DMS114 treated with DMSO at 0.1 percent for 48 hours (cell line): ENCODE results near the gene GRK2.
"Not testable (repeated sequence)": the region's sequence is repeated elsewhere in the genome, so short reads cannot be mapped to it uniquely, and the experiment has no call there.

ENCODE experiments used
- DNase-seq: peaks from one replicate; lab custom pipeline; 2025; ENCODE audit not compliant: unreplicated experiment; lab: John Stamatoyannopoulos, UW

The GRK2 gene

DNA sequence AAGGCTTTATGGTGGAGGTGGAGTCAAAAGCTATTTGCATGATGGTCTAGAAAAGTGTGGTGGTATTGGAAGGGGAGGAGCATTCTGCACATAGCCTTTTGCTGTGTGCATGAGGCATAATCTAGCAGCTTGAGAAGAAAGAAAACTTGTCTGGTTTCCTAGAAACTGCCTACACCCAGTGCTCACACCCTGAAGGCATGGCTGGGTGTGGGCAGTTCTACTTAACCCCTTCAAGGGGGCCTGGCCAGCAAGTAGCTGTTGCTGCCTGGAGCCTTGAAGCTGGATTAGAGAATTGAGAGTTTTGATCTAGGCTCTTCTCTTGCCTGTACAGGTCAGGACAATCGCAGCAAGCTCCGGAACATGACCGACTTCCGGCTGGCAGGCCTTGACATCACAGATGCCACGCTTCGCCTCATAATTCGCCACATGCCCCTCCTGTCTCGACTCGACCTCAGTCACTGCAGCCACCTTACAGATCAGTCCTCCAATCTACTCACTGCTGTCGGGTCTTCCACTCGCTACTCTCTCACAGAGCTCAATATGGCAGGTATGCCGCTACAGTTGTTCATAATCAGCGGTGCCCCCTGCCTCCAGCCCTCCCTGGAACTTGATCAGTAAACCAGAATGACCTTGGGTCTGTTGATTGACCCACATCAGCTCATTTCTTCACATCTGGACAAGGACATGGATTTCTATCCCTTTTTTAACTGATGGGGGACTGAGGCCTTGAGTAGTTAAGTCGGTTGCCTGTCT, 12.2 kb upstream of the GRK2 start:
- DNase-seq: no peak

DNA sequence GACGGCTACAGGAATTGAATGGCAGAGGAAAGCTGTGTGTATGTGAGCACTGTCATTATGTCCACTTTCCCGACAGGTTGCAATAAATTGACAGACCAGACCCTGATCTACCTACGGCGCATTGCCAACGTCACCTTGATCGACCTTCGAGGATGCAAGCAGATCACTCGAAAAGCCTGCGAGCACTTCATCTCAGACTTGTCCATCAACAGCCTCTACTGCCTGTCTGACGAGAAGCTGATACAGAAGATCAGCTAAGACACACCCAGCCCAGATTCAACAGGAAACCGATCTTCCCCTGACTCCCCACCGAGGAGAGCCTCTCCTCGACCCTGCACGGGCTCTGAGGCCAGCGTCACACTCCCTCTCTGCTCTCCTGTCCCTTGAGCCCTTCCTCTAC, 11.5 kb upstream of the GRK2 start:
- DNase-seq: no peak

DNA sequence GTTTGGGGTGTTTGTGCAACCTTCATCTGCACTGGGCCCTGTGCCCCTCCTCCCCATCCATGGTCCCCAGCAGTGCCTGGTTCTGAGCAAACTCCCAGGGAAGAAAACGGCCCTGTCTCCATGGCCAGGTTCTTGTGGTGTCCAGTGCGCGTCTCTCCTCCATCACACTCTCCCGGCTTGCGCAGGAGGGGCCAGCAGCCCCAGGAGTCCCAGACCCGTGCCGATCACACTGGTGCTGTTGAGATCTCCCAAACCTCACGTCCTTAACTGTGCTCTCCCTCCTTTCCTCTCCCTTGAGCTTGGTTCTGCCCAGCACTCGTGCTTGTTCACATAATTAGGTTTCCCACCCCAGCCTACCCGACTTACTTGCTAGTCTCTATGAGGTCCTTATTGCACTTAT, 10.9 kb upstream of the GRK2 start:
- no peak for DNase-seq

DNA sequence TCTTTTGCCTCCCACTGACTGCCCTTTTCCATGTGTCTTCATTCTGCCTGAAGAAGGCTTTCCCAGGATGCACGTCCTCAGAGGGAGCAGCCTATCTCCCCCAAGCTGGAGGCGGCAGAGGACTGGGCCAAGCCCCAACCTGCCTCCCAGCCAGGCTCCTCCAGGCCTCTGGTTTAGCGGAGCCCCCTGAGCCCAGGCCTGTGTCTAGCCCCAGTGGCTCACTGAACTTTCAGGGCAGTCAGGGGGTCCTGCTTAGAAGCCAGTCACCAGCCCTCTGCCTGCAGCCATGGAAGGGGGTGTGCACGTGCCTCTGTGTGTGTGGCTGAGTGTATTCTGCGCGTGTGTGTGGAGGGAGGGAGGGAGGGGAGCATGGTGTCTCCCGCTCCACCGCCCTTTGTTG, 10.4 kb upstream of the GRK2 start:
- DNase-seq: no peak

DNA sequence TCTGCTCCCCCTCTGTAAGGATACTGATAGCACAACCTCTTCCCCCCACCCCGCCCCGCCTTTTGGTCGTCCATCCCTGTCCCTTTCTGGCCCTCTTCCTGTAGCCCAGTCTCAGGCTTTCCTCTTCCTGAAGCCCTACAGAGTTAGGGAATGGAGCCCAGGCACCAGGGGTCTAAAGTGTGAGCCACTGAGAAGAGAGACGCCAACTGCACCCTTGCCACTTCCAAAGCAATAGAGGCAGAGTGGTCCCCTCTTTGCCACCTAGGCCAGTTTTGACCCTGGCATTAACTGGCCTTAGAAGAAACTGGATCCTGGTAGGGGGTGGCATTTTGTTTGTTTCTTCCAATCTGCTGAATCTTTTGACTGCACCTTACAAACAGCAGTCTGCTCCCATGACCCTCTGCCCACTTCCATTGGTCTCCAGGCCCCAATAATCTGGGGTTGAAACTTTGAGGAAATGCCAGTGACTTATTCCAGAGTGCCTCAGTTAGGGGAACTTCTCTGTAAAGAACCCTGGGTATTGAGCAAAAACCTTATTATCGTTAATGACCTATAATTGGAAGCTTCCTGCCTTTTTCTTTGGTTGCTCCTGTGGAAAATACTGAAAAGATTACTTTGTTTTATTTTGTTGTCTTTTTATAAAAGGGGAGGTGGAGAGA, 9.7 kb upstream of the GRK2 start:
- no peak for DNase-seq

DNA sequence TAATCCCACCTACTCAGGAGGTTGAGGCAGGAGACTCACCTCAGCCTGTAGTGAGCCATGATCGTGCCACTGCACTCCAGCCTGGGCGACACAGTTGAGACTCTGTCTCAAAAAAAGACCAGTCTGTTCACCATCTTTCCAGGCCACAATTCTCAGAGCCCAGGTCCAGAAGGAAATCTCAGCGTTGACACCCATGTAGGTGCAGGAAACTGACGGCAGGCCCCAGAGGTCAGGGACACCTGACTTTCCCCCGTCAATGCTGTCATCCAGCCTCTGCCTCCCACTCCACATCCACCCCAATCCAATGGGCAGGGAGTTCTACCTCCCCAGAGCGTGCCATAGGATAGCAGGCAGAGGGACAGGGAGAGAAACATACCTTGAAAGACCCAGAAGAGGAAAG, 5.9 kb upstream of the GRK2 start:
- no peak for DNase-seq

DNA sequence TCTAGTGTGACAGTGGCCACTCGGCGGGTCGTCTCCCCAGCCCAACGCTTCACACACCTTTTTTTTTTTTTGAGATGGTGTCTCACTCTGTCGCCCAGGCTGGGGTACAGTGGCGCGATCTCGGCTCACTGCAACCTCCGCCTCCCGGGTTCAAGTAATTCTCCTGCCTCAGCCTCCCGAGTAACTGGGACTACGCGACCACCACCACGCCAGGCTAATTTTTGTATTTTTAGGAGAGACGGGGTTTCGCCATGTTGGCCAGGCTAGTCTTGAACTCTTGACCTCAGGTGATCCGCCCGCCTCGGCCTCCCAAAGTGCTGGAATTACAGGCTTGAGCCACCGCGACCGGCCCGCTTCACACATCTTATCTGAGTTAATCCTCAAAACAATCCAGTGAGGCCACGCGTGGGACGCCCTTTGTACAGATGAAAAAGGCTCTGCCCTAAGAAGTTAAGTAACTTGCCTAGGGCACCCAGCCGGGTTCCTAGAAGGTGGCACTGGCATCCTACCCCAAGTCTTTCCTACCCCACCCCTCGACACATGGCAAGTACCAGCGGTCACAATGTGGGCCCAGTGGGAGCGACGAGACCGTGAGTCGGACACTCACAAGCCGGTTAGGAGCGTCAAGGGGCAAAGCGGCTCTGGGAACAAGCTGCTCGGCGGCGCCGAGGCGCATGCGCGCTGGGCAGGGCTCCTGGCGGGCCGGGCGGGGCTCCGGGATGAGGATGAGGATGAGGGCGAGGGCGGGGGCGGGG, 5.2 kb upstream of the GRK2 start:
- DNase-seq: not testable (repeated sequence)

DNA sequence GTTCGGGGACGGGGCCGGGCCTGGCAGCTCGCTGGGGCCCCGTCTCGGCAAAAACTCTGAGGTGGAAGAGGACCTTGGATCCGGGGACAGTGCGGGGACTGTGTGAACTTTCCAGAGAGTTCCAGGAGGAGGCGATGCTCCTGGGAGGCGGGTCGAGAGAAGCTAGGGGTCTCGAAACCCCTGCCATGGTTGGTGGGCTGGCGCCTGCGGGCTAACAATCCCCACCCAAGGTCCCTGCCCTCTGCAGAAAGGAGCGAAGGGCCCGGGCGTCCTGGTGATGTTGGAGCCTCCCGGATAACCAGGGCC, 4.7 kb upstream of the GRK2 start:
- DNase-seq: no peak

DNA sequence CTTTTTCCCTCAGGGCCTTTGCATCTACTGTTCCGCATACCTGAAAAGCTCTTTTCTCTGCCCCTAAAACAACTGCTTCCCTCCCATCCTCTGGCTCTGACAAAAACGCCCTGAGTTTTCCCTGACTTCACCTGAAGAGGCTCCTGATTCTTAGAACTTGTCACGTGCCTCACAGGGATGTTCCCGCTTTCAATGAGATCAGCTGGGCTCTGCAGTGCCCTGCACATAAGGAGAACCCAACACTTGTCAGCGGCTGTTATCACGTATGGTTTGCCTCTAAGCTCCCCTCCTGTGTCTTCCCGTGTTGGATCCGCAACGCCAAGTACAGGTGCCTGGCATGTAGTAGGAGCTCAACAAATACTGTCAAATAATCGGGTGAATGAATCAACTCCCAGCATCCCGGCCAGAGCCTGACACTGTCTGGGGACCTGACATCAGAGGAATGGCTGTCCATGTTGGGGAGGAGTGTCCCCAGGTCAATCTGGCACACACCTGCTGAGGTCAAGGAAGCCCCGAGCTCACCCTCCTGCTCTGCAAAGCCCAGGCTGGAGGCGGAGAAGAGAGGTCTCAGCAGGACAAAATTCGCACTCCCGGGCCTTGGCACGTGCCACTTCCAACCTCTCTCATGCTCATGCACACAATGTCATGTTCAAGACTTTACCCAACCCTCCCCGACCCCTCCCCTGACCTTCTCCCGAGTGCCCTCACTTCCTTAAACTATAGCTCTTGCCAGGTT, 4.2 kb upstream of the GRK2 start:
- no peak for DNase-seq

DNA sequence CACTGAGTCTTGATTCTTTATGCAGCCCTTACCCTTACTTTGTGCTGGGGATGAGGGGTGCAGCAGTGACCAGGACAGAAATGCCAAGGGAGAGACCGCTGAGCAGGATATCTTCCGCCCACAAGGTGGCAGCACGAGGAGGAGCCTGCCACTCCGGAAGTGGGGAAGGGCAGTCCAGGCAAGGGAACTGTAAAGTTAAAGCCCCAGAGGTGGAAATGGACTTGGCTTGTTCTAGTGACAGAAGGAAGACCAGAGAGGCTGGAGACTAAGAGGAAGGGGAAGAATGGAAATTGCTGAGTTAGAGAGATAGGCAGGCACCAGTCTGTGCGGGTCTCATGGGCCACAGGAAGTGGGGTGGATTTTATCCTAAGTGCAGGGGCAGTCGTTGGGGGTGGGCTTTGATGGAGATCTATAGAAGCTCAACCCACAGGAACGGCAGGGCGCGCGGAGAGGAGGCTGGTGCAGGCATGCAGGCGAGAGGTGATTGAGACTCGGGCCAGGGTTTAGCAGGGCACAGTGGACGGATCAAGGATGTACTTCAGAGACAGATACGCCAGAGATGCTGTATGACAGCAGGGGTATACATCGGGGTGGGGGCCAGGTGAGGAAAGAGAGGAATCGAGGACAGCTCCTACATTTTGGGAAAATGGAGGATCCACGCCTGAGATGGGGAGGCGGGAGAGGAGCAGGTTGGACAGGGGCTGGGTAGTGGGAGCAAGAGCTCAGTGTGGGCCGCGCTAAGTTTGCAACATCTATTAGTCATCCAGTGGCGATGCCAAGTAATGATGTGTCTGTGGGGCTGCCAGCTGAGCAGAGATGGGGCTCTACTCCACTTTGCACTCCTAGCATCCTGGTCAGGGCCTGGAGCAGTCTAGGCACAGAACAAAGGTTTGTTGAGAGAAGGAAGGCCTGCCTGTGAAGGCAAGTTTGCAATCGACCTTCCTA, 3.3 kb upstream of the GRK2 start:
- DNase-seq: peak; percentile 75

DNA sequence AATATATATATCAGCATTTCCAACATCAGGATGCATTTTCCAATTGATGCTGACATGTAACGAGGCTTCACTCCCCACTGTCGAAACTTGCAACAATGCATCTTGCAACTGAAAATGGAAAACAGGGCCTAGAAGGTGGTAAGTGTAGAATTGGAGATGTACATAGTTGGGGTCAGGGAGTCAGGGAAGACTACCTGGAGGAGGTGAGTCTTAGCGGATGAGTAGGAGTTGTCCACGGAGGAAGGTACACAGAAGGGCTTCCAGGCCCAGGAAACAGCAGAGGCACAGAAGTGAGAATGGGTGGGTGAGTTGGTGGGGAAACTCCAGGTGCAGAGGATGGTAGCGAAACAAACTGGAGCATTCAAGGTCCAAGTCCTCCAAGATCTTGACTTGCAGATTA, 2.0 kb upstream of the GRK2 start:
- no peak for DNase-seq

DNA sequence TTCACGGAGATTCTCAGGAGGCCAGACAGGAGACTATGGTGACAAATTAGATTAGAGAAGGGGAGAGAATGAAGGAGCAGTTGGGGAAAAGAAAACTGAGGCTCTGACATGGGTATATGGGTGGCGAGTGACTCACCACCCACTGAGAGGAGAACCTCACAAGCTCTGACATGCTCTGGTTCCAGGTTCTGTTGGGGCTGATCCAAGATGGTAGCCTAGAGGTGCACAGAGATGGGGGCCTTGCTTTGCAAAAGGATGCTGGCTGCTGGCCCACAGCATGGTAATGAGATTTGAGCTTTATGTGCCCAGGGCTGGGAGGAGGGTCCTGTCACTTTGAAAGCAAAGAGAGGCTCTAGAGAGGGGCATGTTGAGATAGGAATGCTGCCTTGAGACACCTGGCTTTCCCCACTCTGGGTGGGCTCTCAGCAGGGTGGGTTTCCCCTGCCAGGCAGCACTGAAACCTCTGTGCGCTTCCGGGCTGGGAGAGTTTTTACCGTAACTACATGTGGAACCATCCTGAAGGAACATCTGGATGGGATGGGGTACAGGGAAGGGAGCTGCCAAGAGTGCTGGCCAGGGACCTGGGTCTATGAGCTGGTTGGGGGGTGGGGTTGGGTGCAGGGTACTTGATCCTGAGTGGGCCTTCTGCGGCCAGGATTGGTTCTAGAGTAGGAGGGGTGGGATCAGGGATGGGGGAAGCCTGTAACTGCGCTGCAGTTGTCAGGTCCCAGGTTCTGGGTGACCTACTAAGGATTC, 1.2 kb upstream of the GRK2 start:
- DNase-seq: no peak

DNA sequence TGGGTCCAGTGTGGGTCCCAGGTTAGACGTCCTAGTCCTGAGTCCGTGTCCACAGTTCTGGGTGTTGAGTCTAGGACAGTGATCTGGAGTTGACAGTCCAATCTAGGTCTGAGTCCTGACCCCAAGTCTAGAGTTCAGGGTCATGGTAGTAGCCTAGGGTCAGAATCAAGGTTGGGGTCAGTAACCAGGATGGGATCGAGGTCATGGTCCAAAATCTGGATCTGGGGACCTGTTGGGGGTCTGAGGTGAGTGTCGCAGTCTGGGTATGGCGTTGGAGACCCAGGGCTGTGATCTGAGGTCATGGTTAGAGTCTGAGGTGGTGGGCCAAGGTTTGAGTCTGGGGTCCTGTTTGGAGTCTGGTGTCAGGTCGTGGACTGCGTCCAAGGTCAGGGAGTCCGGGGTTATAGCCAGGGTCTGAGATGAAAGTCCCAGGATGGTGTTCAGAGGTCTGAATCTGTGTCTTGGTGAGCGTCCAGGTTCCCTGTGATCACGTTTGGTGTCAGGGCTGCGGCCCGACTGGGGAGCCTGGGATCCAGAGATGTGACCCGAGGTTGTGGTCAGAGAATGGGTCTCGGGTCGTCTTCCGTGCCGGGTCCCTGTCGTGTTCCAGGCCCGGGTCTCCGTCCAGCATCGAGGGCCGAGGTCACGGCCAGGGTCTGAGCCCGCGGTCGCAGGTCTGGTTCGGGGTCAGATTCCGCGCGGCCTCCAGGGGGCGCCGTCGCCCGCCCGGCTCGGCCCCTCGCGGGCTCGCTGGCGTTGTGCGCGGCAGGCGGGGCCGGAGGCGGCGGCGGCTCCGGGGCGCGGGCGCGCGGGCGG, 432 bp upstream of the GRK2 start:
- DNase-seq: no peak

DNA sequence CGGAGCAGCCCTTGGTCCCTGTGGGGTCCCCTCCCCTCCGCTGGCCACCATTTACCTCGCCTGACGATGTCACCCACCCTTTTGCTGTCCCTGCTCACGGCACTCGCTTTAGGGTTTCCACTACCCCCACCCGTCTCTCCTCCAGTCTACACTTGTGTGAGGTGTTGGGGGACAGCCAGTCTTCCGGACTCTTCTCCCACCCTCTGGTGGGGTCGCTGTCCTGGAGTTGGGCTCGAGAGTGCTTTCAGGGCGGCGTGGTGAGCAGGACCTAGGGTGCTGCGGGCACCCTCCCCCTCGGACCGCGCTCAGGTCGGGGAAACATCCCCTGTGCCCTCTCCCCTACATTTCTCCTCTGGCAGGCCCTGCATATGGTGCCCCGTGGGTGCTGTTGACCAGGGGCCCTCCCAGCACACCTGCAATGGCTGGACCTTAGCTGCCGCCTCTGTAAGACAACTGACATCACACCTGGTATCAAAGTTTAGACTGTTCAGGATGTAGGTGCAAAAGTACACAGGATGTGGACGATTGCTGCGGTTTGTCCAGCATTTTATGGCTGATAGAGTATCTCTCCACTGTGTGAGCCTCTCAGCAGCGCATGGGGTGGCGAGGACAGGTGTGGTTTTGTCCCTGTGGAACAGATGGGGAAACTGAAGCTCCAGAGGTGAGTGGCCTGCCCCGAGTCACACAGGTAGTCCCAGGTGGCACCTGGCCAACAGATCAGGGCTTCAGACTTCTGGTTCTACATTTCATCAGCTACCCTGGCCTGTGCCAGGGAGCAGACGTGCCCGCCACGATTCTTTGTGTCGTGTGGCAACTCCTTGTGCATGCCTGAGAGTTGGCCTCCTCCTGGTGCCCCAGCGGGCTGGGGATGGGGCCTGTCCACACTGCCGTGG, 1.2 kb downstream of the GRK2 start:
- DNase-seq: no peak

DNA sequence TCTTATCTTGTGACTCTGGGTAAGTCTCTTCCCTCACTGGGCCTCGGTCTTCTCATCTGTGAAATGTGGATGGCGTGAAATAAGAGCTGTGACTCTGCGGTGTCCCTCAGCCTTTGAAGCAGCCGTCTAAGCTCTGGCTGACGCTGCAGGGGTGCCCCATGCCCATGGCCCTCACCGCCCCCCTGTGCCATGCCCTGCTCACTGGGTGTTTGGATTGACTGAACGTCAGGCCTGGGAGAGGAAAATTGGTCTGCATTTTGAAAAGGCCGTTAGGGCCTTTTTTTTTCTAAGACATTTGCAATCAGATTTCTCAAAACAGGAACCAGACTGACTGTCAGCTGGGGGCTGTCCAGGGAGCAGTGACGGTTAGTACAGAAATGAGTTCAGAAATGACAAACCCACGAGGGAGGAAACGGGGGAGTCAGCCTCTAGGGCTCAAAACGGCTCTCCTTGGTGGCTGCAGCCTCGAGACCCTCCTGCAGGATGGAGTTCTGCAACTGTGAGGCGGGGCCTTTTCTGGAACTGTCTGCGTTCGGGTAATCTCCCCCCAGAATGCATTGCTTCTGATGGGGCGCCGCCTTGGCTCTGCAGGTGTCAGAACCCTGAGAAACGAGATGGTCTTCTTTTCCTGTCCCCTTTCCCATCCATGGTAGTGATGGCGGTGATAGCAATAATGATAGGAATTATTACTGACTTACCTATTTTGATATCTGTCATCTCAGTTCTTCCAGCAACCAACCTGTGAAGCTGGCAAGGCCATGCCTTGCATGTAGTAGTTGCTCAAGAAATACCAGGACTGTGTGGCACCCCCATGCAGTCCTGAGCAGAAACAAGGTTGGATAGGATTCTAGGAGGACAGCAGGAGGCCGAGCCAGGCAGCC, 2.0 kb downstream of the GRK2 start:
- DNase-seq: no peak

DNA sequence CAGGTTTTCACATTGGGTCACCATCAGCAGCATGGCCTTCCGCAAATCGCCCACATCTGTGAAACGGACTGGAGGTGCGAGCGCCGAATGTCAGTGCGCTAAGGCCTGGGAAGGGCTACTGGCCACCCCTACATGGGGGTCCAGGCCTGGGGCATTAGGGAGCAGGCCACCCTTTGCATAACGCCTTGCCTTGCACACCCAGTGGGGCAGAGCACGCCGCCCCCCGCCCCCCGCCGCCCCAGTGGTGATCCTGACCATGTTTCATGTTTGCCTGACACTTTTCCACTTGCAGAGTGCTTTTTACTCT, 2.6 kb downstream of the GRK2 start:
- DNase-seq: no peak
